OCI-LY3 (cell line): ENCODE measurements around the gene HOTAIR.

Experiments used
- H2AFZ ChIP-seq: fragments of 200-600, 300-600 bp; shearing (Covaris generic); 2 replicates; pipeline ENCODE4 v1.6.0; 2014; ENCODE audit warnings: antibody characterized with exemption, low read depth, low read length
- H3K27ac ChIP-seq: fragments of 200-600, 300-600 bp; sonication (generic); 2 replicates; pipeline ENCODE4 v1.5.1; 2014; ENCODE audit warnings: mild to moderate bottlenecking, low read length, moderate library complexity, mixed read lengths
- H3K27me3 ChIP-seq: fragments of 200-600, 300-600 bp; sonication (generic); 2 replicates; pipeline ENCODE4 v1.6.1; 2014; ENCODE audit warnings: low read depth, low read length, mixed read lengths
- H3K36me3 ChIP-seq: fragments of 200-600, 300-600 bp; sonication (generic); replicated peaks from 2 replicates; pipeline ENCODE3; 2014; ENCODE audit warnings: low read depth, low read length, mixed read lengths
- H3K4me1 ChIP-seq: fragments of 300-600, 200-600 bp; sonication (generic); 2 replicates; pipeline ENCODE4 v1.6.1; 2014; ENCODE audit warnings: low read length, mixed read lengths
- H3K4me2 ChIP-seq: fragments of 200-600, 300-600 bp; sonication (generic); 2 replicates; pipeline ENCODE4 v1.6.1; 2014; ENCODE audit warnings: low read length, mixed read lengths
- H3K4me3 ChIP-seq: fragments of 300-600, 200-600 bp; sonication (generic); 2 replicates; pipeline ENCODE4 v1.5.1; 2014; ENCODE audit warnings: antibody characterized with exemption, mild to moderate bottlenecking, low read length, moderate library complexity
- H3K79me2 ChIP-seq: fragments of 300-600, 200-600 bp; shearing (Covaris generic); 2 replicates; pipeline ENCODE4 v1.6.1; 2014; ENCODE audit warnings: mild to moderate bottlenecking, low read length, mixed read lengths
- H3K9ac ChIP-seq: fragments of 300-600, 200-600 bp; shearing (Covaris generic); 2 replicates; pipeline ENCODE4 v1.6.0; 2014; ENCODE audit warnings: mild to moderate bottlenecking, low read length, moderate library complexity
- H3K9me3 ChIP-seq: fragments of 200-600, 300-600 bp; shearing (Covaris generic); 2 replicates; pipeline ENCODE4 v1.6.1; 2014; ENCODE audit warnings: low read length, mixed read lengths; ENCODE audit not compliant: insufficient read depth
- H4K20me1 ChIP-seq: fragments of 200-600, 300-600 bp; sonication (generic); 2 replicates; pipeline ENCODE4 v1.6.1; 2016; ENCODE audit warnings: low read length, mixed read lengths; ENCODE audit not compliant: insufficient read depth
- EZH2phosphoT487 ChIP-seq: fragments of 200-600 bp; shearing (Covaris generic); IDR thresholded peaks from 2 replicates; pipeline ENCODE4 v1.6.1; 2018; ENCODE audit warnings: antibody characterized with exemption, mixed run types, low read depth
- TF ChIP-seq, protein P1 (sequence below): fragments of 200-600, 300-600 bp; sonication (generic); IDR thresholded peaks from 2 replicates; pipeline ENCODE4 v1.5.1; 2014; ENCODE audit warnings: antibody characterized with exemption, low read length, low read depth

The HOTAIR gene

DNA sequence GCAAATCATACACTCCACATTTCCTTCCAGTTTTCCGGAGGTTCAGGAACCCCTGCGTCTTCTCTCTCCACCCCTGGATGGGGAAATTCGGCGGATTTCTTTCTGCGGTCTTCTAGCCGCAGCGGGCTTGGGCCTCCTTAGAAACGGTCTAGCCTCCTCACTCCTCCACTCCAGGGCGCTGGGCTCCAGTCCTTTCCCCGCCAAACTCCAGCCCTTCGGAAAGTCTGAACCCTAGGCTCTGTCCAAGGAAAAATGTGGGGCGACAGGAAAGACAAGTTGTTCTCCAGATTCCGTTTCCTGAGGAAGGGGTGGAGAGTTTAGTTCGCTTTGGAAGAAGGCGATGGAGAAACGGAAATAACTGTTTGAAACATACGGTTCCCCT lies 8.8 kb upstream of the HOTAIR start:
- H3K9ac ChIP-seq: no peak overlapping the region

GRCh38 chr12:53982648-53983567 lies 8.2 kb upstream of the HOTAIR start:
- Histone ChIP-seq H3K27me3 (no peaks in the 10 kb centered on the region), H3K4me2 (0 out of 2 replicates have a peak overlapping the region, but pooled peaks have one; percentile 85), H3K27ac (no peak overlapping the region), H4K20me1 (no peaks in the 10 kb centered on the region), H2AFZ (no peak overlapping the region), H3K79me2 (no peaks in the 10 kb centered on the region), H3K9ac (no peak overlapping the region), H3K9me3 (no peaks in the 10 kb centered on the region), H3K4me1 (peaks cover 50% of the 10 kb centered on the region), H3K36me3 (no peaks in the 10 kb centered on the region), H3K4me3 (no peak overlapping the region)
- TF ChIP-seq EZH2phosphoT487: no peak
- TF ChIP-seq, protein P1, sequence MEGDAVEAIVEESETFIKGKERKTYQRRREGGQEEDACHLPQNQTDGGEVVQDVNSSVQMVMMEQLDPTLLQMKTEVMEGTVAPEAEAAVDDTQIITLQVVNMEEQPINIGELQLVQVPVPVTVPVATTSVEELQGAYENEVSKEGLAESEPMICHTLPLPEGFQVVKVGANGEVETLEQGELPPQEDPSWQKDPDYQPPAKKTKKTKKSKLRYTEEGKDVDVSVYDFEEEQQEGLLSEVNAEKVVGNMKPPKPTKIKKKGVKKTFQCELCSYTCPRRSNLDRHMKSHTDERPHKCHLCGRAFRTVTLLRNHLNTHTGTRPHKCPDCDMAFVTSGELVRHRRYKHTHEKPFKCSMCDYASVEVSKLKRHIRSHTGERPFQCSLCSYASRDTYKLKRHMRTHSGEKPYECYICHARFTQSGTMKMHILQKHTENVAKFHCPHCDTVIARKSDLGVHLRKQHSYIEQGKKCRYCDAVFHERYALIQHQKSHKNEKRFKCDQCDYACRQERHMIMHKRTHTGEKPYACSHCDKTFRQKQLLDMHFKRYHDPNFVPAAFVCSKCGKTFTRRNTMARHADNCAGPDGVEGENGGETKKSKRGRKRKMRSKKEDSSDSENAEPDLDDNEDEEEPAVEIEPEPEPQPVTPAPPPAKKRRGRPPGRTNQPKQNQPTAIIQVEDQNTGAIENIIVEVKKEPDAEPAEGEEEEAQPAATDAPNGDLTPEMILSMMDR: no peak

More for the DNA sequence above, 8.8 kb upstream of the HOTAIR start:
- Histone ChIP-seq H3K4me3 (peak overlapping the region; percentile 77), H3K36me3 (no peaks in the 10 kb centered on the region), H3K4me2 (peak overlapping the region; percentile 85), H3K9me3 (no peaks in the 10 kb centered on the region), H3K27me3 (no peaks in the 10 kb centered on the region), H2AFZ (no peak overlapping the region), H3K27ac (no peak overlapping the region), H4K20me1 (no peaks in the 10 kb centered on the region), H3K4me1 (peaks cover 54% of the 10 kb centered on the region), H3K79me2 (no peaks in the 10 kb centered on the region)
- TF ChIP-seq, protein P1: no peak
- no peak for TF ChIP-seq EZH2phosphoT487

DNA sequence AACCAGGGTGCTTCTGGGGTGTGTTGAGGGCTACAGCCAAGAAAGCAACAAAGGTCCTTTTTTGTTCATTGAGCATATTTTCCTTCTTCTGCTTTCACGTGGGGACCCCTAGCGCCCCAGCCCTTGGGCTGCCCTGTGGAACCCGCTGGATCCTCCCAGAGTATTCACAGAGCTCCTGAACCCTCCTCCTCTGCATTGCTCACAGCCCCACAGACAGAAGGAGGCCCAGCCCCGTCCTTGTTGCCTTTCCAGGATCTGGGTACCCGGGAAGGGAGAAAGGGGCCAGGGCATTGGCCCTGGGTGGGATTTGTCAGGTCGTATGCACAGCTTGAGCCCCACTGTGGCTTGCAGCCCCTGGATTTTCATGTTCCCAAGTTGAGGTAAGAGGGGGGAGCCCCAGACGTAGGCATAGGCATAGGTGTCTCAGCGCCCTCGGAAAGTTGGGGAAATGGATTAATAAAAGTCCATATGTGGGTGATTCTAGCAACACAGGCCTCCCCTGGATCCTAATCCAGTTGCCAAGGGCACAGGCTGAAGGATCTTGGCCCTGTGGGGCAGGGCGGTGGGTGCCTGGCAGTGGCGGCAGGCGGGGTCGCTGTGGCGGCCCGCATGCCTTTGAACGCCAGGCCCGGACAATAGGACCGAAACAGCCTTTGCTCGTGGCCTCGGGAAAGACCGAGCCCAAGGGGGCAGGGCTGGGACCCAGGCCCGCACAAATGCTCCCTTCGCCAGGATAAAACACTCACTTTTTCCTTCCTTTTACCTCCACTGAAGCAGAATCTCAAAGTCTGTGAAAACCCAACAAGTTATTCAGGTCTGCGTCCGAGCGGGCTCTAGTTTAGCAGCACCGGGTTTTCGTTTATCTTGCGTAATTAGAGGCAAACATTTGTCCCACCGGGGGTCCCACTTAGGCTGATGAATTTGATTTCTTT lies 7.1 kb upstream of the HOTAIR start:
- H4K20me1 ChIP-seq: no peaks in the 10 kb centered on the region
- peaks cover 44% of the 10 kb centered on the region for H3K4me1 ChIP-seq
- H3K36me3 ChIP-seq: no peaks in the 10 kb centered on the region
- no peaks in the 10 kb centered on the region for H3K79me2 ChIP-seq
- H3K4me3 ChIP-seq: no peak overlapping the region
- peak overlapping the region; percentile 23; the same call in 1 of the 2 replicates for H3K9ac ChIP-seq
- TF ChIP-seq, protein P1: peak; percentile 44
- no peak for TF ChIP-seq EZH2phosphoT487
- no peaks in the 10 kb centered on the region for H3K9me3 ChIP-seq
- H3K4me2 ChIP-seq: peak overlapping the region; percentile 78
- peak overlapping the region; percentile 24; the same call in 1 of the 2 replicates for H3K27ac ChIP-seq
- 0 out of 2 replicates have a peak, but pooled peaks cover 5% of the 10 kb centered on the region for H3K27me3 ChIP-seq
- H2AFZ ChIP-seq: no peak overlapping the region
